ENCODE data around the gene DIS3L2.

The DIS3L2 gene

GRCh38 chr2:232338759-232339106 is 377.2 kb downstream of the DIS3L2 start:
- DNase-seq: no peak

GRCh38 chr2:232339121-232340081 is 377.9 kb downstream of the DIS3L2 start:
- DNase-seq: no peak

DNA sequence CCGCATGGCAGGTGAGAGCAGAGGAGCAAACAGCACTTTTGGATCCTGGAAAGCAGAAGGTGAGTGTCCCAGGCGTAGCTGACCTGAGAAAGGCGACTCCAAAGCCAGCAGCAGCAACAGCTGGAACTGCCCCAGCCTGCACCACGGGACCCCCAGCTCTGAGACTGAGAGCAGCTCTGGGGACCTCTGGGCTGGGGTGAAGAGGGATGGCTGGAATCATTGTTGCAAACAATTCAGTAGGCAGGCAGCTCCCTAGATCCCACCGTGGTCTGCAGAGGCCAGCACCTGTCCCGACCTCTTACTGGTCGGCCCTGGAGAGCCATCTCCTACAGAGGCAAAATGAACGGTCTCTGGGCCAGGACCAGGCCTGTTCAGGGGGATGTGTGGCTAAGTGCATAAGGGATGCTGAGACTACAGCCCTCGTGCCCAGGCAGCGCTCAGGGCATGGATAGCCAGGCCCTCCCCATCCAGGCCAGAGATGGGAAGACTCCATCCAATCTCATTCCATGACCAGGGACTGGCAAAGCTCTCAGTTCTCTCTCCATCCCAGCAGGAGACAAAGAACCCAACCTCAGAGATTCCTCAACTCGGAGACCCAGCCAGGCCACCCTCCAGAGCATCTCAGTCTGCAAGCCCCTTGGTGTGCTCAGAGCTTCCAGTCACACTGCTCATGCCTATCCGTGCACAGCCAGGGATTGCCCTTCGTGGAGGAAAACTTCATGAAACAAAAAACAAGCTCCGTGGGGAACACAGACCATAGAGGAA is 378.8 kb downstream of the DIS3L2 start:
- DNase-seq: no peak

GRCh38 chr2:232341061-232341738 is 379.7 kb downstream of the DIS3L2 start:
- no peak for DNase-seq

DNA sequence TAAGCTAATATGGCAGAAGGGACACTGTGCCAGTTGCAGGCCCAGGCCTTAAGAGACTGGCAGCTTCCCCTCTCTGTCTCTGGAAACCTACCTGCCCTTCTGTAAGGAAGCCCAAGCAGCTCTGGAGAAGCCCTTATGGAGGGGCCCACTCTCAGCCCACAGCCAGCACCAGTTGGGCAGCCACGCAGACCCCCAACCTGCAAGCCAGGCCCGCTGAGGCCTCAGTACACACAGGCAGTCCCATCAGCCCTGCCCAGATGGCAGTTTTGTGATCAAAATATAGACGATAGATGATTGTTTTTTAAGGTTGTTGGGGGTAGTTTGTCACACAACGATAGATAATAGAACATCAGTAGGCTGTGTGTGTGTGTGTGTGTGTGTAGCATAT is 380.2 kb downstream of the DIS3L2 start:
- no peak for DNase-seq

GRCh38 chr2:232342635-232343565 is 381.4 kb downstream of the DIS3L2 start:
- no peak for DNase-seq

GRCh38 chr2:232343821-232344220 is 382.3 kb downstream of the DIS3L2 start:
- no peak for DNase-seq

DNA sequence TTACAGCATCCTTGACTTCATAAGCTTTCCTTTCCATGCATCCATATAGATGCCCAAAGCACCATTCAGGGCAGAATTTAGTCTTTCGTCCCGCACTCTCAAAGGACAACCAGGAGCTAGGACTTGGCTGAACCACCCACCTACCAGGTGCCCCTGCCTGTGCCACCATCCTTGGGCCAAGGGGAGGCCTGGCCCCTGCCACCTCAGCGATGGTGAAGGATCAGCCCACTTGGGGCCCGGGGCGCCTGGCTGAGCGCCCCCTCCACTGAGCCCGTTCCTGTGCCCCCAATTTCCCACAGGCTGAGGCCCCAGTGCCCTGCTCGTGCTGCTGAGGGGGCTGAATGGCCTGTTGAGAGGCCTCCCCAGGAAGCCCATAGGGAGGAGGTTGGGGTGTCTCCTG is 383.7 kb downstream of the DIS3L2 start:
- no peak for DNase-seq

DNA sequence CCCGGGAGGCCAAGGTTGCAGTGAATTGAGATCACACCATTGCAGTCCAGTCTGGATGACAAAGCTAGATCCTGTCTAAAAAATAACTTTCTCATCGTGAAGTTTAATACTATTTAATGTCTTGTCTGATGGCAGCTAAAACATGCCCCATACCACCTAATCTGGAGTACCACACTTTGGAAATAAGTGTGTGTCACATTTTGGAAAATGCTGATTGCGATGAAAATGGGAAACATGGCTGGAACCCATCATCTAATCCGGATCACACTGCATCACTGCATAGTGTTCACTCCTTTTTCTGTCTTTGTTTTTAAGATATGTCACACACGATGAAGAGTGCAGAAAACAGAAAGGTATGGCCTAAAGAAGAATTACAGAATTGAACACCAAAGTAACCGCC is 385.9 kb downstream of the DIS3L2 start:
- DNase-seq: no peak

- DNase-seq: no peak
These were observed 387.4 kb downstream of the DIS3L2 start for GRCh38 chr2:232348936-232349335.

DNA sequence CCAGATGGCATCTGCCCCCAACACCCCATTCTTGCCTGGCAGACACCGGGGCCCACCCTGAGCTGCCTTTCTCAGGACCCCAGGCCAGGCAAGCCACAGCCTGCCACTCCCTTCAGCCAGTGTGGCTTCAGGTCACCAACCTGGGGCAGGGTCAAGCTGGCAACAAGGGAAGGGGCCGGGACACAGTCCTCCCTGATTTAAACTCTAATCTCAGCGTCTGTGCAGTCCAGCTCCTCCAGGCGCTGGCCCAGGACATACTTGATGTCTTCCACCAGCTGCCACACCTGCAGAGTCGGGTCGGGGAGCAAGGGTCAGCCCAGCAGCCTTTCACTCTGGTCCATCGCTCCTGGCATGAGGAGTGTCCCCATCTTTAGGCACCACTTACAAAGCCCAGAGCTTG is 388.0 kb downstream of the DIS3L2 start:
- DNase-seq: no peak

- DNase-seq: no peak
These were observed 388.6 kb downstream of the DIS3L2 start for GRCh38 chr2:232349946-232350635.

DNA sequence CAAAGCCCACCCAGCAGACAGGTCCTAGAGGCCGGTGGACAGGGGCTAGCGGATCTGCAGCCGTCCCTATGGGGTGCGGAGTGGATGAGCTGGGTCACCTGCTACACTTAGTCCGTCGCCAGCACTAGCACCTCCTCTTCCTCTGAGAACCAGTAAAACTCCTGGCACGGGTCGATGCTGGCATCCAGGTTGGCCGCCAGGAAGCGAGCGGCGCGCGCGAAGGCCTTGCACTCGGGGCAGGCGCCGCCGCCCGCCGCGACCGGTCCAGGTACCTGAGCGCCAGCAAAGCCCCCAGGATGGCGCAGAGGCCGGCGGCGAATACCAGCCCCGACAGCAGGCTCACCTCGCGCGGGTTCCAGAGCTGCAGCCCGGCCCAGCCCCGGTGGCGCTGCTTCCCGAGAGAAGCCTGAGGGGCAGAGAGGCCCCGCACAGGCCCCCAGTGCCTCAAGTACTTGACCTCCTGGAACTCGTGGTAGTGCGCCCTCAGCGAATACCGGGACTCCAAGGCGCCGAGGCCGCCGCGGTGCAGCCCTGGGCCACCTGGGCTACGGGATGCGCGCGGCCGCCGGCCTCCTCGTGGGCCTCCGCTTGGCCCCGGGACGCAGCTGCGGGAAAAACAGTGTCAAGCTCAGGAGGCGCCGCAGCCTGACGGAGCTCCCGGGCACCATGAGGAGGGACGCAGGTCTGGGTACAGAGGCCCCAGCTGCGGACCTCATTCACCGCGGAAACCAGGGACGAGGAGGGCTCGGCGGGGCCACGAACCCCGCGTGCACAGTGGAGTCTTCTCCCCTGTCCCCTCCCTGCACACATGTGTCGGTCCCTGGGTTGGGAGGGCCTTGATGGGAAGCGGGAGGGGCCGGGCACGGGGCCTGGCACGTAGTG is 389.5 kb downstream of the DIS3L2 start:
- DNase-seq: no peak

DNA sequence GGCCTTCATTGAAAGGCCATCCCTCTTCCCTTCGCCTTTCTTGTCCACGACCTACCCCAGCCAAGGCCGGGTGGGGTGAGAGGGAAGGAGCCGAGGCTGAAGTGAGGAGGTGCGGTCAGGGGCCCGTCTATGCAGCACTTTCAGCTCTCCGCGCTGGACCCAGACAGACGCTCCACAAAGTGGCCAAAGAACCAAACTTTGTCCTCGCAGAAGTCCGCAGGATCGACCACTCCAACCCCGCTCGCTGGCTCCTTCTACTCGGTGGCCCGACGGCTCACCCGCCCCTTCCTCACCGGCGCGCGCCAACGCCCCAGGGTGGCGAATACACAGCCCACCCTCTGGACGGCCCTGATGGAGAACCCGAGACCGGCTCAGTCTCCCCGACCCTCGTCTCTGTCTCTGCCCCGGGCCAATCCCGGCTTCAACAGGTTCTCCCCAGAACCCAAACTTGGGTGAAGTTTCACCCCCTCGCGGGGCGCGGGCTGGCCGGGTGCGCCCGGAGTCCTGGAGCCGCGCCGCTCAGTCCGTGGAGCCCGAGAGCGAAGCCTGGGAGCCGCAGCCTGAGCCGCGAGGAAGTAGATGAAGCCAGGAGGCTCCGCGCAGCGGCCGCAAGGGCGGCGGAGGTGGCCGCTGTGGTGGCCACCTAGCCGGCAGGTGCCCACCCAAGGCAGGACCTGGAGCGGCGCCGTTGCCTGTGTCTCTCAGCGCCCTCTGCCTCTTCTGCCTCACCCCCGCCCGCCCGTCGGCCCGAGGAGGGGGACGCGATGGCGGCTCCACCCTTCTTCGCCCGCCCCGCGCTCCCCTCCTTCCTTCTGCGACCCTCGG is 390.4 kb downstream of the DIS3L2 start:
- DNase-seq: no peak

- DNase-seq: no peak
These were observed 391.1 kb downstream of the DIS3L2 start for GRCh38 chr2:232352511-232353091.

- DNase-seq: no peak
These were observed 391.6 kb downstream of the DIS3L2 start for GRCh38 chr2:232353096-232353495.

GRCh38 chr2:232353660-232354059 is 392.1 kb downstream of the DIS3L2 start:
- no peak for DNase-seq

DNA sequence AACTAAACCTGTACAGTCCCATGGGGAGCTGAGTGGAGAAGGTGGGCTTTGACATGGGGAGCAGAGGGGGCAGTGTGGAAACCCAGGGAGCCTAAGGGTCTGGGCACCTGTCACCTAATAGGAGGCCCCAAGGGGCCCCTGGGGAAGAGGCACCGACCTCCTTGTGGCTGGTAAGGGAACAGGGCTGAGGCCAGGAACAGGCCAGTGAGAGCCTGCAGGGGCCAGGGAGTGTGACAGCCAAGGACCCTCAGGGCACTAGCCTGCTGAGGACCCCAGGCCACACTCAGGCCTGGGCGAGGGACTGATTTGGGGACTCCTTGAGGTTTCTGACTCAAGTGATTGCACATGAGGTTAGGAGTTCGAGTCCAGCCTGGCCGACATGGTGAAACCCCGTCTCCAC is 392.6 kb downstream of the DIS3L2 start:
- DNase-seq: no peak

GRCh38 chr2:232361646-232362045 is 400.1 kb downstream of the DIS3L2 start:
- no peak for DNase-seq

Data from activated T-cell treated with anti-CD3 and anti-CD28 coated beads, Interleukin-2, amount 50 U/mL, for 48 hours (primary cell).